Measurements from ENCODE around the gene RTTN. TPM values are rescaled to one million over a fixed set of nuclear protein-coding genes. Genes with fewer than 3 reads are reported as not detected.

The RTTN gene
- total and polyA plus RNA-seq, 10 of the 15 experiments (the other 5 are each of a cell fraction or from before 2014, with no cell fraction given) = 9.4 to 36.6 (median 15.7) TPM

DNA sequence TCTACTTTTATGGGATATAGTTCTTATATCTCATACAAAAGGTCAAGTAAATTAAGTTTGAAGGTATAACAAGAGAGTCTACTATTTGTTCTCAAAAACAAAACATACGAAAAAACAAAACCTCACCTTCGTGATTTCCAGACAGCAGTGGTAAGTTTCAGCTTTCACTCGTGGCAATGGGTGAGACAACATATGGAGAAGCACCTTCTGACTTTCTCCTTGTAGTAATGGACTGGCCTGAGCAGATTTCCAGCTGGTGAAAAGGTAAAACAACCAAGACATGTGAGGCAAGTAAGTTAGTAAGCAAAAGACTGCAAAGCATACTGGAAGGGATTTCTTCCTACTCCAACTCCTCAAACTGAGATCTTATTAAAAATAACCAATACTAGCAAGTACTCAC, 39.6 kb downstream of the RTTN start:
- Histone ChIP-seq H3K9ac (ENCODE audit: control insufficient read depth, insufficient read depth, low read length) (peak overlapping the region; percentile 8; the same call in 1 of the 2 replicates), H3K27me3 (replicated peaks in 1 of 2; ENCODE audit: control insufficient read depth in 2 of 2, insufficient read depth in 2 of 2, low read length in 1 of 2) (no peaks in the 10 kb centered on the region), H2AFZ (ENCODE audit: control insufficient read depth, low read depth, low read length) (peak overlapping the region; percentile 68), H3K27ac (ENCODE audit: control insufficient read depth, insufficient read depth) (peak overlapping the region; percentile 38), H3K4me2 (ENCODE audit: control insufficient read depth, insufficient read depth) (peak overlapping the region; percentile 69), H3K4me1 (ENCODE audit: control insufficient read depth, insufficient read depth, low read length) (0 out of 2 replicates have a peak, but pooled peaks cover 3% of the 10 kb centered on the region), H3K9me3 (replicated peaks; ENCODE audit: control insufficient read depth, insufficient read depth, low read length) (peaks cover 7% of the 10 kb centered on the region; the same call in 2 of the 3 replicates), H3K79me2 (ENCODE audit: control insufficient read depth, insufficient read depth, low read length) (no peaks in the 10 kb centered on the region; the same call in none of the 2 replicates), H3K36me3 (ENCODE audit: control insufficient read depth in 2 of 2, insufficient read depth in 2 of 2, low read length in 1 of 2) (peaks cover 0 to 8% of the 10 kb centered on the region in 2 experiments; a peak in 3 of 4 replicates), H4K20me1 (ENCODE audit: control insufficient read depth, insufficient read depth) (no peaks in the 10 kb centered on the region), H3K4me3 (no peak overlapping the region; the same call in 1 of the 2 replicates)
- POLR2A ChIA-PET = interaction anchor here (0.5 kb wide), 1 partner anchor 24 kb away, joined by 3 read pairs; no protein-coding TSS in a partner anchor
- ATAC-seq (peak; percentile 86), DNase-seq (ENCODE audit: low read depth, low spot score) (peak; percentile 36), FAIRE-seq (no peak)
- CTCF ChIA-PET = interaction anchor here (1.6 to 2.9 kb wide), 3 partner anchors 29 to 289 kb away, joined by 8 to 14 read pairs (median 12); no protein-coding TSS in a partner anchor
- WGBS (ENCODE audit: insufficient coverage, insufficient replicate concordance, low lambda C conversion rate, missing lambda C conversion rate) = 33% methylated on average over 3 of the region's 3 CpGs
- intact Hi-C loops (cut with micrococcal nuclease; ENCODE audit: unreplicated experiment) (no loop called here), in situ Hi-C loops (cut with MboI) (no loop called here)
- SMC1A ChIA-PET (ENCODE audit: uncharacterized antibody, unreplicated experiment) = interaction anchor here (0.5 to 2.9 kb wide), 4 partner anchors 8 to 268 kb away, joined by 3 to 18 read pairs (median 6); no protein-coding TSS in a partner anchor
- no TSS peak for BruUV-seq (replicated peaks)
- RAD21 ChIA-PET (ENCODE audit: unreplicated experiment) = interaction anchor here (1.0 to 1.7 kb wide), 3 partner anchors 15 to 29 kb away, joined by 3 to 6 read pairs (median 5); no protein-coding TSS in a partner anchor
- TF ChIP-seq TARDBP (IDR thresholded peaks at IDR 0.05; ENCODE audit: borderline replicate concordance) = no peak
- TF ChIP-seq NFXL1 (IDR thresholded peaks at IDR 0.05; ENCODE audit: borderline replicate concordance) = no peak
- TF ChIP-seq TBL1XR1 (IDR thresholded peaks at IDR 0.05; ENCODE audit: low read depth, low read length) = no peak
- TF ChIP-seq EZH2 (IDR thresholded peaks at IDR 0.05; ENCODE audit: borderline replicate concordance, control insufficient read depth, low read depth, low read length) = no peak
- TF ChIP-seq DPF2 (IDR thresholded peaks at IDR 0.05) = no peak
- TF ChIP-seq IKZF1 (conservative IDR thresholded peaks at IDR 0.05) = no peak; the same call in 1 of the 2 replicates
- TF ChIP-seq POLR2AphosphoS5 (IDR thresholded peaks at IDR 0.05; ENCODE audit: low read length) = no peak
- TF ChIP-seq RB1 (IDR thresholded peaks at IDR 0.05; ENCODE audit: borderline replicate concordance) = no peak
- TF ChIP-seq HDAC2 (IDR thresholded peaks at IDR 0.05) = no peak
- no peak for TF ChIP-seq SREBF2 (IDR thresholded peaks at IDR 0.05; ENCODE audit: low read length)
- TF ChIP-seq ZBTB33 (IDR thresholded peaks at IDR 0.05) = no peak
- TF ChIP-seq, protein P1, sequence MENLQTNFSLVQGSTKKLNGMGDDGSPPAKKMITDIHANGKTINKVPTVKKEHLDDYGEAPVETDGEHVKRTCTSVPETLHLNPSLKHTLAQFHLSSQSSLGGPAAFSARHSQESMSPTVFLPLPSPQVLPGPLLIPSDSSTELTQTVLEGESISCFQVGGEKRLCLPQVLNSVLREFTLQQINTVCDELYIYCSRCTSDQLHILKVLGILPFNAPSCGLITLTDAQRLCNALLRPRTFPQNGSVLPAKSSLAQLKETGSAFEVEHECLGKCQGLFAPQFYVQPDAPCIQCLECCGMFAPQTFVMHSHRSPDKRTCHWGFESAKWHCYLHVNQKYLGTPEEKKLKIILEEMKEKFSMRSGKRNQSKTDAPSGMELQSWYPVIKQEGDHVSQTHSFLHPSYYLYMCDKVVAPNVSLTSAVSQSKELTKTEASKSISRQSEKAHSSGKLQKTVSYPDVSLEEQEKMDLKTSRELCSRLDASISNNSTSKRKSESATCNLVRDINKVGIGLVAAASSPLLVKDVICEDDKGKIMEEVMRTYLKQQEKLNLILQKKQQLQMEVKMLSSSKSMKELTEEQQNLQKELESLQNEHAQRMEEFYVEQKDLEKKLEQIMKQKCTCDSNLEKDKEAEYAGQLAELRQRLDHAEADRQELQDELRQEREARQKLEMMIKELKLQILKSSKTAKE (IDR thresholded peaks at IDR 0.05; ENCODE audit: low read depth, poor library complexity, severe bottlenecking) = peak; percentile 24
- TF ChIP-seq RUNX3 (IDR thresholded peaks at IDR 0.05; ENCODE audit: low read length) = peak; percentile 46
- peak; percentile 33; the same call in 1 of the 2 replicates for TF ChIP-seq MTA2 (IDR thresholded peaks at IDR 0.05; ENCODE audit: low read depth)
- no peak for TF ChIP-seq CHD1 (IDR thresholded peaks at IDR 0.05; ENCODE audit: low read depth, low read length)
- TF ChIP-seq, protein P2, sequence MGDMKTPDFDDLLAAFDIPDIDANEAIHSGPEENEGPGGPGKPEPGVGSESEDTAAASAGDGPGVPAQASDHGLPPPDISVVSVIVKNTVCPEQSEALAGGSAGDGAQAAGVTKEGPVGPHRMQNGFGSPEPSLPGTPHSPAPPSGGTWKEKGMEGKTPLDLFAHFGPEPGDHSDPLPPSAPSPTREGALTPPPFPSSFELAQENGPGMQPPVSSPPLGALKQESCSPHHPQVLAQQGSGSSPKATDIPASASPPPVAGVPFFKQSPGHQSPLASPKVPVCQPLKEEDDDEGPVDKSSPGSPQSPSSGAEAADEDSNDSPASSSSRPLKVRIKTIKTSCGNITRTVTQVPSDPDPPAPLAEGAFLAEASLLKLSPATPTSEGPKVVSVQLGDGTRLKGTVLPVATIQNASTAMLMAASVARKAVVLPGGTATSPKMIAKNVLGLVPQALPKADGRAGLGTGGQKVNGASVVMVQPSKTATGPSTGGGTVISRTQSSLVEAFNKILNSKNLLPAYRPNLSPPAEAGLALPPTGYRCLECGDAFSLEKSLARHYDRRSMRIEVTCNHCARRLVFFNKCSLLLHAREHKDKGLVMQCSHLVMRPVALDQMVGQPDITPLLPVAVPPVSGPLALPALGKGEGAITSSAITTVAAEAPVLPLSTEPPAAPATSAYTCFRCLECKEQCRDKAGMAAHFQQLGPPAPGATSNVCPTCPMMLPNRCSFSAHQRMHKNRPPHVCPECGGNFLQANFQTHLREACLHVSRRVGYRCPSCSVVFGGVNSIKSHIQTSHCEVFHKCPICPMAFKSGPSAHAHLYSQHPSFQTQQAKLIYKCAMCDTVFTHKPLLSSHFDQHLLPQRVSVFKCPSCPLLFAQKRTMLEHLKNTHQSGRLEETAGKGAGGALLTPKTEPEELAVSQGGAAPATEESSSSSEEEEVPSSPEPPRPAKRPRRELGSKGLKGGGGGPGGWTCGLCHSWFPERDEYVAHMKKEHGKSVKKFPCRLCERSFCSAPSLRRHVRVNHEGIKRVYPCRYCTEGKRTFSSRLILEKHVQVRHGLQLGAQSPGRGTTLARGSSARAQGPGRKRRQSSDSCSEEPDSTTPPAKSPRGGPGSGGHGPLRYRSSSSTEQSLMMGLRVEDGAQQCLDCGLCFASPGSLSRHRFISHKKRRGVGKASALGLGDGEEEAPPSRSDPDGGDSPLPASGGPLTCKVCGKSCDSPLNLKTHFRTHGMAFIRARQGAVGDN (IDR thresholded peaks at IDR 0.05) = 0 out of 2 replicates have a peak, but pooled peaks have one; percentile 29
